Measurements from ENCODE around the gene AP3D1. TPM values are rescaled to one million over a fixed set of nuclear protein-coding genes. Genes with fewer than 3 reads are reported as not detected.
A peak's percentile ranks its signal among the peaks of the same experiment; 100 is the strongest.

The AP3D1 gene
- total RNA-seq, 2 donors from 2014 or later: 82.2 to 86.0 TPM

GRCh38 chr19:2122982-2123381 is 28.4 kb downstream of the AP3D1 start:
- Mint-ChIP-seq H3K27me3 (no peaks in the 10 kb centered on the region), H3K27ac (no peak overlapping the region), H3K4me3 (no peak overlapping the region), H3K36me3 (ENCODE audit: low read depth) (no peaks in the 10 kb centered on the region), H3K4me1 (peaks cover 3% of the 10 kb centered on the region)
- no peak for ATAC-seq
- no peak for DNase-seq
- H3K9me3 ChIP-seq (ENCODE audit: control insufficient read depth, low read length, poor library complexity, severe bottlenecking): no peaks in the 10 kb centered on the region

GRCh38 chr19:2122251-2122650 is 29.1 kb downstream of the AP3D1 start:
- no peaks in the 10 kb centered on the region for H3K27me3 Mint-ChIP-seq
- H3K9me3 ChIP-seq (ENCODE audit: control insufficient read depth, low read length, poor library complexity, severe bottlenecking): no peaks in the 10 kb centered on the region
- ATAC-seq (no peak), DNase-seq (no peak)
- H3K36me3 Mint-ChIP-seq (ENCODE audit: low read depth): no peaks in the 10 kb centered on the region
- no peak overlapping the region for H3K27ac Mint-ChIP-seq
- no peak overlapping the region for H3K4me3 Mint-ChIP-seq
- peaks cover 3% of the 10 kb centered on the region for H3K4me1 Mint-ChIP-seq

GRCh38 chr19:2121416-2122051 is 29.8 kb downstream of the AP3D1 start:
- H3K4me3 Mint-ChIP-seq: no peak overlapping the region
- H3K27me3 Mint-ChIP-seq: no peaks in the 10 kb centered on the region
- DNase-seq: no peak
- H3K27ac Mint-ChIP-seq: no peak overlapping the region
- H3K36me3 Mint-ChIP-seq (ENCODE audit: low read depth): no peaks in the 10 kb centered on the region
- no peaks in the 10 kb centered on the region for H3K9me3 ChIP-seq (ENCODE audit: control insufficient read depth, low read length, poor library complexity, severe bottlenecking)
- H3K4me1 Mint-ChIP-seq: peaks cover 3% of the 10 kb centered on the region
- ATAC-seq: no peak

- no peak overlapping the region for H3K4me3 Mint-ChIP-seq
- H3K36me3 Mint-ChIP-seq (ENCODE audit: low read depth): no peaks in the 10 kb centered on the region
- DNase-seq (no peak), ATAC-seq (no peak)
- H3K4me1 Mint-ChIP-seq: peaks cover 3% of the 10 kb centered on the region
- H3K9me3 ChIP-seq (ENCODE audit: control insufficient read depth, low read length, poor library complexity, severe bottlenecking): no peaks in the 10 kb centered on the region
- no peak overlapping the region for H3K27ac Mint-ChIP-seq
- no peaks in the 10 kb centered on the region for H3K27me3 Mint-ChIP-seq
Observed at GRCh38 chr19:2120821-2121220, 30.5 kb downstream of the AP3D1 start.

GRCh38 chr19:2119921-2120785 is 31.2 kb downstream of the AP3D1 start:
- H3K4me1 Mint-ChIP-seq: peaks cover 5% of the 10 kb centered on the region
- no peaks in the 10 kb centered on the region for H3K27me3 Mint-ChIP-seq
- no peaks in the 10 kb centered on the region for H3K9me3 ChIP-seq (ENCODE audit: control insufficient read depth, low read length, poor library complexity, severe bottlenecking)
- ATAC-seq: no peak
- H3K36me3 Mint-ChIP-seq (ENCODE audit: low read depth): peaks cover 1% of the 10 kb centered on the region
- no peak overlapping the region for H3K4me3 Mint-ChIP-seq
- H3K27ac Mint-ChIP-seq: no peak overlapping the region
- no peak for DNase-seq

- Mint-ChIP-seq H3K27ac (no peak overlapping the region), H3K4me1 (peaks cover 9% of the 10 kb centered on the region), H3K36me3 (ENCODE audit: low read depth) (peaks cover 8% of the 10 kb centered on the region), H3K4me3 (no peak overlapping the region), H3K27me3 (no peaks in the 10 kb centered on the region)
- H3K9me3 ChIP-seq (ENCODE audit: control insufficient read depth, low read length, poor library complexity, severe bottlenecking): no peaks in the 10 kb centered on the region
- DNase-seq (no peak), ATAC-seq (no peak)
Observed at GRCh38 chr19:2118438-2118837, 32.9 kb downstream of the AP3D1 start.

GRCh38 chr19:2117215-2117960 is 34.0 kb downstream of the AP3D1 start:
- peaks cover 10% of the 10 kb centered on the region for H3K4me1 Mint-ChIP-seq
- DNase-seq: no peak
- no peak overlapping the region for H3K4me3 Mint-ChIP-seq
- ATAC-seq: no peak
- peaks cover 8% of the 10 kb centered on the region for H3K36me3 Mint-ChIP-seq (ENCODE audit: low read depth)
- H3K27ac Mint-ChIP-seq: no peak overlapping the region
- H3K9me3 ChIP-seq (ENCODE audit: control insufficient read depth, low read length, poor library complexity, severe bottlenecking): no peaks in the 10 kb centered on the region
- H3K27me3 Mint-ChIP-seq: no peaks in the 10 kb centered on the region

- Mint-ChIP-seq H3K27me3 (no peaks in the 10 kb centered on the region), H3K4me1 (peaks cover 12% of the 10 kb centered on the region), H3K36me3 (ENCODE audit: low read depth) (peaks cover 8% of the 10 kb centered on the region), H3K27ac (no peak overlapping the region), H3K4me3 (no peak overlapping the region)
- no peaks in the 10 kb centered on the region for H3K9me3 ChIP-seq (ENCODE audit: control insufficient read depth, low read length, poor library complexity, severe bottlenecking)
- DNase-seq (no peak), ATAC-seq (no peak)
Observed at GRCh38 chr19:2116507-2116906, 34.9 kb downstream of the AP3D1 start.

GRCh38 chr19:2115911-2116426 is 35.4 kb downstream of the AP3D1 start:
- no peak overlapping the region for H3K4me3 Mint-ChIP-seq
- no peak for DNase-seq
- peaks cover 8% of the 10 kb centered on the region for H3K36me3 Mint-ChIP-seq (ENCODE audit: low read depth)
- H3K27me3 Mint-ChIP-seq: no peaks in the 10 kb centered on the region
- no peaks in the 10 kb centered on the region for H3K9me3 ChIP-seq (ENCODE audit: control insufficient read depth, low read length, poor library complexity, severe bottlenecking)
- peaks cover 12% of the 10 kb centered on the region for H3K4me1 Mint-ChIP-seq
- no peak for ATAC-seq
- H3K27ac Mint-ChIP-seq: peak overlapping the region; percentile 34

- no peaks in the 10 kb centered on the region for H3K9me3 ChIP-seq (ENCODE audit: control insufficient read depth, low read length, poor library complexity, severe bottlenecking)
- no peak overlapping the region for H3K4me3 Mint-ChIP-seq
- no peak for DNase-seq
- H3K27ac Mint-ChIP-seq: peak overlapping the region; percentile 34
- no peaks in the 10 kb centered on the region for H3K27me3 Mint-ChIP-seq
- H3K36me3 Mint-ChIP-seq (ENCODE audit: low read depth): peaks cover 8% of the 10 kb centered on the region
- ATAC-seq: no peak
- H3K4me1 Mint-ChIP-seq: peaks cover 12% of the 10 kb centered on the region
Observed at GRCh38 chr19:2115324-2115723, 36.0 kb downstream of the AP3D1 start.

GRCh38 chr19:2114821-2115220 is 36.5 kb downstream of the AP3D1 start:
- peaks cover 8% of the 10 kb centered on the region for H3K36me3 Mint-ChIP-seq (ENCODE audit: low read depth)
- H3K4me1 Mint-ChIP-seq: peaks cover 12% of the 10 kb centered on the region
- H3K4me3 Mint-ChIP-seq: no peak overlapping the region
- ATAC-seq (no peak), DNase-seq (no peak)
- no peak overlapping the region for H3K27ac Mint-ChIP-seq
- H3K9me3 ChIP-seq (ENCODE audit: control insufficient read depth, low read length, poor library complexity, severe bottlenecking): no peaks in the 10 kb centered on the region
- H3K27me3 Mint-ChIP-seq: no peaks in the 10 kb centered on the region

GRCh38 chr19:2114218-2114617 is 37.1 kb downstream of the AP3D1 start:
- H3K36me3 Mint-ChIP-seq (ENCODE audit: low read depth): peaks cover 8% of the 10 kb centered on the region
- H3K9me3 ChIP-seq (ENCODE audit: control insufficient read depth, low read length, poor library complexity, severe bottlenecking): no peaks in the 10 kb centered on the region
- ATAC-seq (no peak), DNase-seq (no peak)
- H3K27ac Mint-ChIP-seq: no peak overlapping the region
- no peaks in the 10 kb centered on the region for H3K27me3 Mint-ChIP-seq
- peak overlapping the region; percentile 75 for H3K4me3 Mint-ChIP-seq
- H3K4me1 Mint-ChIP-seq: peaks cover 13% of the 10 kb centered on the region

Data from T-helper 17 cell (primary cell).